HPDE6-E6E7 (cell line): ENCODE data around the gene ARID1A.
"Not testable (repeated sequence)": the region's sequence is repeated elsewhere in the genome, so short reads cannot be mapped to it uniquely, and the experiment has no call there.

Experiments used
- DNase-seq: peaks from one replicate; pipeline ENCODE4 v3.0.0; 2011; ENCODE audit warnings: missing footprints; ENCODE audit errors: extremely low spot score

The ARID1A gene

GRCh38 chr1:26697978-26698849 is 2.4 kb downstream of the ARID1A start:
- no peak for DNase-seq

- no peak for DNase-seq
These were observed 4.9 kb downstream of the ARID1A start for GRCh38 chr1:26700711-26701110.

- no peak for DNase-seq
These were observed 5.6 kb downstream of the ARID1A start for GRCh38 chr1:26701266-26701994.

GRCh38 chr1:26701995-26702679 is 6.3 kb downstream of the ARID1A start:
- no peak for DNase-seq

- DNase-seq: no peak
These were observed 6.8 kb downstream of the ARID1A start for GRCh38 chr1:26702680-26703038.

GRCh38 chr1:26703478-26703877 is 7.7 kb downstream of the ARID1A start:
- no peak for DNase-seq

GRCh38 chr1:26704629-26705028 is 8.8 kb downstream of the ARID1A start:
- DNase-seq: no peak

GRCh38 chr1:26705227-26705626 is 9.4 kb downstream of the ARID1A start:
- not testable (repeated sequence) for DNase-seq

GRCh38 chr1:26705788-26706311 is 10.0 kb downstream of the ARID1A start:
- no peak for DNase-seq

GRCh38 chr1:26706315-26706714 is 10.5 kb downstream of the ARID1A start:
- no peak for DNase-seq

GRCh38 chr1:26710811-26711210 is 15.0 kb downstream of the ARID1A start:
- no peak for DNase-seq

GRCh38 chr1:26711777-26712176 is 16.0 kb downstream of the ARID1A start:
- DNase-seq: no peak

- DNase-seq: no peak
These were observed 21.2 kb downstream of the ARID1A start for GRCh38 chr1:26717017-26717491.

- no peak for DNase-seq
These were observed 23.4 kb downstream of the ARID1A start for GRCh38 chr1:26719205-26719604.

- no peak for DNase-seq
These were observed 26.0 kb downstream of the ARID1A start for GRCh38 chr1:26721669-26722355.

- peak; percentile 66 for DNase-seq
These were observed 27.5 kb downstream of the ARID1A start for GRCh38 chr1:26723013-26723991.

- no peak for DNase-seq
These were observed 28.3 kb downstream of the ARID1A start for GRCh38 chr1:26724118-26724517.

- DNase-seq: no peak
These were observed 29.1 kb downstream of the ARID1A start for GRCh38 chr1:26724926-26725325.

GRCh38 chr1:26725904-26726303 is 30.1 kb downstream of the ARID1A start:
- not testable (repeated sequence) for DNase-seq

- DNase-seq: no peak
These were observed 31.0 kb downstream of the ARID1A start for GRCh38 chr1:26726784-26727183.
